Activated CD4-positive, alpha-beta T cell treated with anti-CD3 and anti-CD28 coated beads for 4 hours (primary cell): ENCODE measurements around the gene PREX1.

Experiments used
- DNase-seq, 2 donors: peaks; one replicate each; pipeline ENCODE4 v3.0.0-alpha.2; 2020

Gene PREX1

GRCh38 chr20:48629069-48629959, 198.5 kb downstream of the PREX1 start:
- no peak for DNase-seq

GRCh38 chr20:48627737-48628128, 200.1 kb downstream of the PREX1 start:
- no peak for DNase-seq

DNA sequence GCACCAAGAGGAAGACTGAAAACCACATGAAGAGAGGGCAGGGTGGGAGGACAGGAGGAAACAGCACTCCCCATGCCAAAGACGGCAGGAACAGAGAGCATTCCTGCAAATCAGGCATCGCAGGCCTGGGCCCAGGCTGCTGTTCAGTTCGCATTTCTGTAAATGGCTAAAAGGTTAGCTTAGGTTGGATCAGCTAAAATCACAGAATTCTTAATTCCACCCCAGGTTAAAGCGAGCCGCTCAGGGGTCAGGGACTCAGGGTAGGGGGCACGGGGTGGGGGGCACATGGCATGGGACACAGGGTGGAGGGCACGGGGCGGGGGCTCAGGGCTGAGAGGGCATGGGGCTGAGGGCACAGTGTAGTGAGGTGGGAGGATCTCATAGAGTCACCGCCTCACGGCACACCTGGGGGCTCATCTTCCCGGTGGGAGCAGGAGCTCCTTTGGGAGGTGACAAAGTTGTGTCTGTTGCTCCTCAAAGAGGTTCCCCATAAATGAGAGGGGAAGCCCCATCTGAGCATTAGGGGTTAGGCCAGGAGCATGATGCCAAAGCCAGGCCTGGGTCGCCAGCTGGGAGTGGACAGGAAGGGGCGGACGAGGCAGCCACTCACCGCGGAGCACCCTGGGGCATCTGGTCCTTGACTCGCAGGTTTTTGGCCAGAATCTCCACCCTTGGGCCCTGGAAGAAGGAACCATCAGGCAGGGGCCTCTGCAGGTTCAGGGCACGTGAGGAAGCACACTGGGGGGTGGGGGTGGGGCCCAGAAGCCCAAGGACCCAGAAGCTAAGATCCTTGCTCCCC, 200.7 kb downstream of the PREX1 start:
- DNase-seq = no peak

- DNase-seq = no peak
Measured at GRCh38 chr20:48626226-48626937, 201.4 kb downstream of the PREX1 start.

- DNase-seq = no peak
Measured at GRCh38 chr20:48625136-48625900, 202.5 kb downstream of the PREX1 start.

- no peak for DNase-seq
Measured at GRCh38 chr20:48624315-48625020, 203.3 kb downstream of the PREX1 start.

GRCh38 chr20:48623906-48624265, 203.9 kb downstream of the PREX1 start:
- no peak for DNase-seq

GRCh38 chr20:48623176-48623905, 204.5 kb downstream of the PREX1 start:
- DNase-seq = no peak

GRCh38 chr20:48622421-48622820, 205.4 kb downstream of the PREX1 start:
- DNase-seq = no peak

- DNase-seq = no peak
Measured at GRCh38 chr20:48621376-48622078, 206.3 kb downstream of the PREX1 start.

- DNase-seq = peak; percentile 56 to 68
Measured at GRCh38 chr20:48620507-48621375, 207.1 kb downstream of the PREX1 start.

DNA sequence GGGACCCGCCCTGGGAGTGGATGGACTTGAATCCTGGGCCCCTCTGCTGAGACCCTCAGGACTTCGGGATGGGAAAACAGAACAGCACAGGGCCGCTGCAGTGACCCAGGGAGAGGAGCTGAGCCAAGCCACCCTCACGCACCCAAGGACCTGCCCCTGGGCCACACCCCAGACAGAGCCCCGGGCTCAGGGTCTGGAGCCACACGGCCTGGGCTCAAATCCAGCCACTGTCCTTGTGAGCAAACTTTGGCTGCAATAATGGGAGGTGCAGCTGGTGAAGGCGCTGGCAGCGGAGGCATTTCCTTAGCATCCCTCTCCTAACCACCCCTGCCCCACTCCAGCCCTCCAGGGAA, 207.7 kb downstream of the PREX1 start:
- DNase-seq = no peak

DNA sequence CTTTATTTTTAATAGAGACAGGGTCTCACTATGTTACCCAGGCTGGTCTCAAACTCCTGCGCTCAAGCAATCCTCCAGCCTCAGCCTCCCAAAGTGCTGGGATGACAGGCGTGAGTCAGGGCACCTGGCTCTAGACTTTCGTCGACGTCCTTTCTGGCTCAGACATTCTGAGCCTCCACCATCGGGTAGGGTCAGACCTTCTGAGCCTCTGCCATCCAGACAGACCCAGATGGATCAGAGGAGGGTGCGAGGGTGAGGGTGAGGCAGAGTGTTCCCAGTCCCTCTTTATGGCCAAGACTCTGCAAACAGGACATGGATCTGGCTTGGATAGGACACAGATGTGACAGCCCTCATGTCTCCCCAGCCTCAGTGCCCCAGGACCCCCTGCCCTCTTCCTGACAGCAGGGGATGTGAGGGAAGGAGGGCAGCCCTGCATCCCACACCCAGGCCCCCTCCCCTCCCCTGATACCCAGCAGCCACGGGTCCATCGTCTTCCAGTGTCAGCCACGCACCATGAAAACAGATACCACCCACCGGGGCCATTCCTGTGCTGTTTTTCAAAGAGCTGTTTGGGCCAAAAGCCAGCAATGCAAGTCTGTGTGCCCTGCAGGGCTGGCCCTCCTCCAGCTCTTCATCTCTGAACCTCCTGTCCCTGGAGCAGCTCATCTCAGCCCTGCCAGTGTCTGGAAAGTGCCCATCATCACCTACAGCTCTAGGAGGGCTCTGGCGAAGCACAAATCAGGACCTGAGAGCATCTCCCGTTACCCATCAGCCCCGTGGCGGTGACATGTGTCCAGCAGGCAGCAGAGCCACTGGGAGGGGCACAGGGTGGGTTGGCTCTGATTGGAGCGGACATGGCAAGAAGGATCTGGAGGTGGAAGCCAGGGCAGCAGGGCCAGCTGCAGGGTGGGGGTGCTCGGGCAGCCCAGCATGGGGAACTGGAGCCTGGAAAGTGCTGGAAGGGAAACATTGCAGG, 208.4 kb downstream of the PREX1 start:
- no peak for DNase-seq

GRCh38 chr20:48618631-48619030, 209.2 kb downstream of the PREX1 start:
- DNase-seq = no peak

DNA sequence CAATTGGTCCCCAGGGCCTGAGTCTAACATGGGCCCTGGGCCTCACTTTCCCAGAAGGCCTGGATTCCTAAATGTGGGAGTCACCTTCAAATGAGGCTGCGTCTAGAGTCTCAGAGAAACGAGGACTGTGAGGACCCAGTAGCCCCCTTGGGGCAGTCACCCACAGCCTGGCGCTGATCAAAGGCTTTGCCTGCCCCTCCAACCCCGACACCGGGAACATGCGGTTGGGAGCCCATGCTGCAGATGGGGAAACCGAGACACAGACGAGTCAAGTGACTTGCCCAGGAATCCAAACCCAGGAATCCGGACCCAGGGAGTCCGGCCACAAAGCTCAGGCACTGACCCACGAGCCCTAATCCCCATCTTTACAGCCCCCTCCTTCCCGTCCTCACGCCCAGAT, 209.7 kb downstream of the PREX1 start:
- no peak for DNase-seq

DNA sequence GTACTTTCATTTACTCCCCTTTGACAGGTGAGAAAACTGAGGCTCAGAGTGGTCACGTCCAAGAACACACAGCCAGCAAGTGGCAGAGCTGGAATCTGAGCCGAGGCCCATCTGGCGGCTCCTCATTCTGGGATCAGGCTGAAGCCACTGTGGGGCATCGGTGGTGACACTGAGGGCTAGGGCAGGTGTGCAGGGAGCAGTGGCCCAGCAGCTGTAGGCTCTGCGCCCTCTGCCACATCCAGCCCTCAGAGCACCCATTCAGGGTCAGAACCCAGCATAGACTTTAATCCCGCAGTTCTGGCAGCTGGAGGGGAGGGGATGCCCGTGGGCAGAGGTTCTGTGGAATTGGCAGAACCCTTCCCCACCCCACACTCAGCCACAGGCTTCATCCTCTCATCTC, 210.3 kb downstream of the PREX1 start:
- DNase-seq = no peak

DNA sequence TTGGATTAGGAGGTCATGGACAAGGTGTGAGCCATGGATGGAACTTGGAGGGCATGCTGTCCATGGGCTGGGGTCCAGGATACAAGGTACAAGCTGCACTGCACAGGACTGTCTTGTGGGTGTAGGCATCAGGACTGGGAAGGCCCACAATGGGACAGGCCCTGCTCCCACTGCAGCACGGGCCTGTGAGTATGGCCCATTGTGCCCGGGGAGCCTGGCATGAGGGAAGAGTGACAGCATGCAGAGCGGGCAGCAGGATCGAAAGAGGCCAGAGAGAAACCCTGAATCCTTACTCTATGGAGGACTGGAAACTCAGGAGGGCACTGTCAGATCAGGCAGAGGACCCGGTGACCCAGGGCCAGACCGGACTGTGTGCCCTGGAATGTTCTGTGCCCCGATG, 211.3 kb downstream of the PREX1 start:
- DNase-seq = no peak

DNA sequence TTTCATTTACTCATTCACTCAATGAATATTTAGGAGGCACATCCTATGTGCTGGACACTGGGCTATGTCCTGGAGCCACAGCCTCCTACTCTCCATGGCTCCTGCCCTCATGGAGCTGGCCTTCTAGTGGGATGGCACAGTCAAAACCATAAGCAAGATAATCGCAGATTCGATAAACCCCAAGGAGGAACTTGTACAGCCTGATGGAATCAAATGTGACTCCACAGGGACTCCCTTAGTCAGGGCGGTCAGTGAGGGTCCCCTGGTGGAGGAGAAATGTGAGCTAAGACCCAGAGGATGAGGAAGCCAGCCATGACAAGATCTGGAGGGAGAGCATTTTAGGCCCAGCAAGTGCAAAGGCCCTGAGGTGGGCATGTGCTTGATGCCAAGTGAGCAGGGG, 211.9 kb downstream of the PREX1 start:
- DNase-seq = no peak
